Lower leg skin (tissue), 3 donors: ENCODE measurements around the gene GALC.

Experiments
- CTCF ChIP-seq, 3 donors: fragments of 450-650 bp; IDR thresholded peaks; one replicate each; pipeline ENCODE4 v1.5.1; 2016; ENCODE audit warnings: antibody characterized with exemption in 3 of 3, mild to moderate bottlenecking in 3 of 3, moderate library complexity in 2 of 3
- POLR2A ChIP-seq, 2 donors: fragments of 450-650 bp; IDR thresholded peaks; one replicate each; pipeline ENCODE4 v1.6.1; 2016 to 2017; ENCODE audit warnings: antibody characterized with exemption in 2 of 2, mild to moderate bottlenecking in 1 of 2, moderate library complexity in 1 of 2

- no peak for TF ChIP-seq CTCF (IDR thresholded peaks at IDR 0.05)
- no peak for TF ChIP-seq POLR2A (IDR thresholded peaks at IDR 0.05)
Observed at GRCh38 chr14:87998482-87998881, 5.5 kb upstream of the GALC start.
